GM23338 (cell line): Measurements from ENCODE around the gene C4orf17. TPM values are rescaled to one million over a fixed set of nuclear protein-coding genes. Genes with fewer than 3 reads are reported as not detected.

ENCODE experiments used
- ATAC-seq: fragments of 200-7000 bp; cut with Tn5 transposase; 3 replicates; pipeline ENCODE4 v1.9.1; 2020
- DNase-seq: peaks from one replicate; pipeline ENCODE4 v3.0.0-alpha.2; 2015; ENCODE audit warnings: low spot score
- H2AFZ ChIP-seq: fragments of 200-600 bp; sonication (generic); 2 replicates; pipeline ENCODE4 v1.8.0; 2016; ENCODE audit warnings: antibody characterized with exemption, mild to moderate bottlenecking, moderate library complexity
- H3F3A ChIP-seq: fragments of 200-600 bp; sonication (generic); replicated peaks from 2 replicates; pipeline ENCODE4 v1.8.0; 2017; ENCODE audit warnings: antibody characterized with exemption, mixed run types, low read depth
- H3K27ac ChIP-seq: fragments of 200-600 bp; sonication (generic); 2 replicates; pipeline ENCODE4 v1.6.1; 2016; ENCODE audit warnings: low read depth
- H3K27me3 ChIP-seq: fragments of 200-600 bp; sonication (generic); 2 replicates; pipeline ENCODE4 v1.8.0; 2016; ENCODE audit warnings: mild to moderate bottlenecking, mixed run types, moderate library complexity; ENCODE audit not compliant: insufficient read depth
- H3K36me3 ChIP-seq: fragments of 200-600 bp; sonication (generic); 2 replicates; pipeline ENCODE4 v1.8.0; 2016; ENCODE audit warnings: mild to moderate bottlenecking; ENCODE audit not compliant: insufficient read depth
- H3K4me1 ChIP-seq: fragments of 200-600 bp; sonication (generic); 2 replicates; pipeline ENCODE4 v1.8.0; 2016; ENCODE audit warnings: mild to moderate bottlenecking, moderate library complexity; ENCODE audit not compliant: insufficient read depth
- H3K4me2 ChIP-seq: fragments of 200-600 bp; sonication (generic); 2 replicates; pipeline ENCODE4 v1.7.1; 2017; ENCODE audit warnings: mixed run types
- H3K4me3 ChIP-seq: fragments of 200-600 bp; sonication (generic); 2 replicates; pipeline ENCODE4 v1.6.1; 2016; ENCODE audit warnings: mixed run types
- H3K79me2 ChIP-seq: fragments of 200-600 bp; sonication (generic); replicated peaks from 2 replicates; pipeline ENCODE4 v1.8.0; 2017; ENCODE audit warnings: mild to moderate bottlenecking; ENCODE audit not compliant: insufficient read depth
- H3K9me2 ChIP-seq: fragments of 200-600 bp; sonication (generic); 2 replicates; pipeline ENCODE4 v1.8.0; 2017; ENCODE audit not compliant: insufficient read depth
- H4K20me1 ChIP-seq: fragments of 200-600 bp; sonication (generic); replicated peaks from 2 replicates; pipeline ENCODE4 v1.8.0; 2017; ENCODE audit warnings: mild to moderate bottlenecking; ENCODE audit not compliant: insufficient read depth
- H3K27ac Mint-ChIP-seq: 2 replicates; pipeline ENCODE4 v1.8.0; 2020; ENCODE audit warnings: inconsistent platforms, mild to moderate bottlenecking, moderate library complexity, mixed read lengths
- H3K27me3 Mint-ChIP-seq: 3 replicates; pipeline ENCODE4 v1.8.0; 2022; ENCODE audit warnings: low read depth, mild to moderate bottlenecking, moderate library complexity, mixed read lengths, inconsistent platforms; ENCODE audit not compliant: insufficient read depth, poor library complexity
- H3K36me3 Mint-ChIP-seq: 3 replicates; pipeline ENCODE4 v1.8.0; 2021; ENCODE audit warnings: low read depth, mild to moderate bottlenecking, inconsistent platforms, moderate library complexity, mixed read lengths
- H3K4me1 Mint-ChIP-seq: 3 replicates; pipeline ENCODE4 v1.8.0; 2020; ENCODE audit warnings: mild to moderate bottlenecking, inconsistent platforms, mixed read lengths
- H3K4me3 Mint-ChIP-seq: 3 replicates; pipeline ENCODE4 v1.8.0; 2021; ENCODE audit warnings: moderate library complexity, mild to moderate bottlenecking, inconsistent platforms, mixed read lengths
- H3K9me3 Mint-ChIP-seq: 3 replicates; pipeline ENCODE4 v1.8.0; 2020; ENCODE audit warnings: moderate library complexity, mild to moderate bottlenecking, inconsistent platforms, mixed read lengths
- JUNB ChIP-seq: IDR thresholded peaks from one replicate; pipeline ENCODE4 v1.6.1; 2016; ENCODE audit warnings: antibody characterized with exemption; ENCODE audit not compliant: unreplicated experiment
- NANOG ChIP-seq: IDR thresholded peaks from 2 replicates; pipeline ENCODE4 v1.6.1; 2016; ENCODE audit warnings: antibody characterized with exemption, borderline replicate concordance
- POLR2AphosphoS5 ChIP-seq: IDR thresholded peaks from 2 replicates; pipeline ENCODE4 v1.6.1; 2016; ENCODE audit warnings: antibody characterized with exemption, low read depth
- STAT1 ChIP-seq: IDR thresholded peaks from one replicate; pipeline ENCODE4 v1.6.1; 2016; ENCODE audit warnings: antibody characterized with exemption; ENCODE audit not compliant: unreplicated experiment
- polyA plus RNA-seq: library from polyadenylated mRNA; unstranded; fragments of >200 nt; fragmentation: Nextera tagmentation; extraction: Ambion mirVana; gene quantifications from 2 replicates; pipeline ENCODE4 v1.2.1, GENCODE V29; 2016
- total RNA-seq: library from RNA; depleted of rRNA; stranded (reverse); fragments of >200 nt; shearing (Covaris generic); gene quantifications from 2 replicates; pipeline ENCODE4 v1.2.3, GENCODE V29; 2014
- TF ChIP-seq, protein P1 (sequence below): IDR thresholded peaks from one replicate; pipeline ENCODE4 v1.6.1; 2018; ENCODE audit warnings: antibody characterized with exemption; ENCODE audit not compliant: unreplicated experiment
- TF ChIP-seq, protein P2 (sequence below), 2 experiments: fragments of 200-600 bp in 1 of 2; sonication (generic) in 1 of 2; conservative IDR thresholded peaks; 2 replicates each; pipeline versions ENCODE4 v1.5.1 to v1.6.1; 2016 to 2017; ENCODE audit warnings: antibody characterized with exemption in 2 of 2, low read depth in 2 of 2, mild to moderate bottlenecking in 2 of 2, moderate library complexity in 1 of 2
- TF ChIP-seq, protein P3 (sequence below): fragments of 250-450 bp; sonication (Bioruptor Pico); IDR thresholded peaks from 2 replicates; pipeline ENCODE4 v1.5.0; 2020; ENCODE audit warnings: mild to moderate bottlenecking, moderate library complexity

The C4orf17 gene
- total and polyA plus RNA-seq, 2 experiments from 2014 or later, result not detected

DNA sequence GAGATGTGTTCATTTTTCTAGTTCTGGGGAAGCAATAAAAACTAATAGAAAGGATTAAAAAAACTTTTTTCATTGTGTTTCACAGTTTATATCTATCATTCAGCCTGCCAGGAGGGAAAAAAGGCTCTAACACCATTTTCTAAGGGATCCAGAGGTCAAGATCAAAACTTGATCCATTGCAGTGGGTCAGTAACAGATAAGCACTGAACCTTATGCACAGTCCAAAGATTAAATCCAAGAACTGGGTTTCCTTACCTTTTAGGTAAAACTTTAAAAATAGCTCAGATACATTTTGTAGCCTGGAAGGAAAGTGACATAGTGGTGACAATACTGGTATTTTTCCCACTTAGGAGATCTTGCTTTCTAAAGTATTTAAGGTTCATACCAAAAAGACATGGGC is 76.5 kb downstream of the C4orf17 start:
- H3K4me1 ChIP-seq, result no peaks in the 10 kb centered on the region
- peaks cover 5% of the 10 kb centered on the region for H3K4me1 Mint-ChIP-seq
- H3K27ac Mint-ChIP-seq, result no peak overlapping the region
- H3K4me2 ChIP-seq, result no peak overlapping the region
- H3K9me3 Mint-ChIP-seq, result no peaks in the 10 kb centered on the region
- no peaks in the 10 kb centered on the region for H3K27me3 ChIP-seq
- H3K27ac ChIP-seq, result no peak overlapping the region
- H3K79me2 ChIP-seq, result no peaks in the 10 kb centered on the region
- no peaks in the 10 kb centered on the region for H3K9me2 ChIP-seq
- TF ChIP-seq NANOG, result no peak
- TF ChIP-seq, protein P1, sequence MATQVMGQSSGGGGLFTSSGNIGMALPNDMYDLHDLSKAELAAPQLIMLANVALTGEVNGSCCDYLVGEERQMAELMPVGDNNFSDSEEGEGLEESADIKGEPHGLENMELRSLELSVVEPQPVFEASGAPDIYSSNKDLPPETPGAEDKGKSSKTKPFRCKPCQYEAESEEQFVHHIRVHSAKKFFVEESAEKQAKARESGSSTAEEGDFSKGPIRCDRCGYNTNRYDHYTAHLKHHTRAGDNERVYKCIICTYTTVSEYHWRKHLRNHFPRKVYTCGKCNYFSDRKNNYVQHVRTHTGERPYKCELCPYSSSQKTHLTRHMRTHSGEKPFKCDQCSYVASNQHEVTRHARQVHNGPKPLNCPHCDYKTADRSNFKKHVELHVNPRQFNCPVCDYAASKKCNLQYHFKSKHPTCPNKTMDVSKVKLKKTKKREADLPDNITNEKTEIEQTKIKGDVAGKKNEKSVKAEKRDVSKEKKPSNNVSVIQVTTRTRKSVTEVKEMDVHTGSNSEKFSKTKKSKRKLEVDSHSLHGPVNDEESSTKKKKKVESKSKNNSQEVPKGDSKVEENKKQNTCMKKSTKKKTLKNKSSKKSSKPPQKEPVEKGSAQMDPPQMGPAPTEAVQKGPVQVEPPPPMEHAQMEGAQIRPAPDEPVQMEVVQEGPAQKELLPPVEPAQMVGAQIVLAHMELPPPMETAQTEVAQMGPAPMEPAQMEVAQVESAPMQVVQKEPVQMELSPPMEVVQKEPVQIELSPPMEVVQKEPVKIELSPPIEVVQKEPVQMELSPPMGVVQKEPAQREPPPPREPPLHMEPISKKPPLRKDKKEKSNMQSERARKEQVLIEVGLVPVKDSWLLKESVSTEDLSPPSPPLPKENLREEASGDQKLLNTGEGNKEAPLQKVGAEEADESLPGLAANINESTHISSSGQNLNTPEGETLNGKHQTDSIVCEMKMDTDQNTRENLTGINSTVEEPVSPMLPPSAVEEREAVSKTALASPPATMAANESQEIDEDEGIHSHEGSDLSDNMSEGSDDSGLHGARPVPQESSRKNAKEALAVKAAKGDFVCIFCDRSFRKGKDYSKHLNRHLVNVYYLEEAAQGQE, result no peak
- no peak for TF ChIP-seq STAT1
- TF ChIP-seq, protein P2, sequence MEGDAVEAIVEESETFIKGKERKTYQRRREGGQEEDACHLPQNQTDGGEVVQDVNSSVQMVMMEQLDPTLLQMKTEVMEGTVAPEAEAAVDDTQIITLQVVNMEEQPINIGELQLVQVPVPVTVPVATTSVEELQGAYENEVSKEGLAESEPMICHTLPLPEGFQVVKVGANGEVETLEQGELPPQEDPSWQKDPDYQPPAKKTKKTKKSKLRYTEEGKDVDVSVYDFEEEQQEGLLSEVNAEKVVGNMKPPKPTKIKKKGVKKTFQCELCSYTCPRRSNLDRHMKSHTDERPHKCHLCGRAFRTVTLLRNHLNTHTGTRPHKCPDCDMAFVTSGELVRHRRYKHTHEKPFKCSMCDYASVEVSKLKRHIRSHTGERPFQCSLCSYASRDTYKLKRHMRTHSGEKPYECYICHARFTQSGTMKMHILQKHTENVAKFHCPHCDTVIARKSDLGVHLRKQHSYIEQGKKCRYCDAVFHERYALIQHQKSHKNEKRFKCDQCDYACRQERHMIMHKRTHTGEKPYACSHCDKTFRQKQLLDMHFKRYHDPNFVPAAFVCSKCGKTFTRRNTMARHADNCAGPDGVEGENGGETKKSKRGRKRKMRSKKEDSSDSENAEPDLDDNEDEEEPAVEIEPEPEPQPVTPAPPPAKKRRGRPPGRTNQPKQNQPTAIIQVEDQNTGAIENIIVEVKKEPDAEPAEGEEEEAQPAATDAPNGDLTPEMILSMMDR (conservative IDR thresholded peaks at IDR 0.05; ENCODE audit: low read depth in 2 of 2), result no peak
- no peak for TF ChIP-seq JUNB
- TF ChIP-seq POLR2AphosphoS5, result no peak
- no peaks in the 10 kb centered on the region for H3K36me3 Mint-ChIP-seq
- no peaks in the 10 kb centered on the region for H3K27me3 Mint-ChIP-seq
- H3K4me3 ChIP-seq, result no peak overlapping the region
- DNase-seq, result no peak
- no peaks in the 10 kb centered on the region for H4K20me1 ChIP-seq
- no peaks in the 10 kb centered on the region for H3F3A ChIP-seq
- H2AFZ ChIP-seq, result no peak overlapping the region
- H3K4me3 Mint-ChIP-seq, result no peak overlapping the region
- ATAC-seq, result no peak
- H3K36me3 ChIP-seq, result no peaks in the 10 kb centered on the region

DNA sequence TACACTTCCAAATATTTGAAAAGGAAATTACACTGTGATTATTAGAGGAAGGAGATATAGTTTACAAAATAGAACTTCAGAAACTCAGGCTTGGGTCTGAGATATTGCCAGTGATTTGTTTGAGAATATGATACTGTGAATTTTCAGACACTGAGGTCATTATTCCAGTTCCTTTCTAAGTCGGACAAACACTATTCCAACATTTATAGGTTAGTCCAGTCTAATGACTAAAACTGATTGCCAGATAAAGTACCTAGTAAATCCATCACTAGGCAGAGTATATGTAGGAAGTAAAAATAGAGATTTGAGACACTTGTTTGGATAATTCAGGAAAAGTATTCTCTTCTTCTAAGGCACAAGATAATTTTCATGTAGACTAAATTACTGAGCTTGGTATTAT is 77.0 kb downstream of the C4orf17 start:
- Histone ChIP-seq H3K79me2 (no peaks in the 10 kb centered on the region), H3K4me1 (no peaks in the 10 kb centered on the region), H4K20me1 (no peaks in the 10 kb centered on the region), H3K9me2 (no peaks in the 10 kb centered on the region), H3K27me3 (no peaks in the 10 kb centered on the region), H2AFZ (no peak overlapping the region), H3K4me3 (no peak overlapping the region), H3F3A (no peaks in the 10 kb centered on the region), H3K36me3 (no peaks in the 10 kb centered on the region), H3K27ac (no peak overlapping the region), H3K4me2 (no peak overlapping the region)
- Mint-ChIP-seq H3K36me3 (no peaks in the 10 kb centered on the region), H3K4me1 (peaks cover 5% of the 10 kb centered on the region), H3K27me3 (no peaks in the 10 kb centered on the region), H3K27ac (no peak overlapping the region), H3K4me3 (no peak overlapping the region), H3K9me3 (no peaks in the 10 kb centered on the region)
- ATAC-seq (no peak), DNase-seq (no peak)
- TF ChIP-seq, protein P3, sequence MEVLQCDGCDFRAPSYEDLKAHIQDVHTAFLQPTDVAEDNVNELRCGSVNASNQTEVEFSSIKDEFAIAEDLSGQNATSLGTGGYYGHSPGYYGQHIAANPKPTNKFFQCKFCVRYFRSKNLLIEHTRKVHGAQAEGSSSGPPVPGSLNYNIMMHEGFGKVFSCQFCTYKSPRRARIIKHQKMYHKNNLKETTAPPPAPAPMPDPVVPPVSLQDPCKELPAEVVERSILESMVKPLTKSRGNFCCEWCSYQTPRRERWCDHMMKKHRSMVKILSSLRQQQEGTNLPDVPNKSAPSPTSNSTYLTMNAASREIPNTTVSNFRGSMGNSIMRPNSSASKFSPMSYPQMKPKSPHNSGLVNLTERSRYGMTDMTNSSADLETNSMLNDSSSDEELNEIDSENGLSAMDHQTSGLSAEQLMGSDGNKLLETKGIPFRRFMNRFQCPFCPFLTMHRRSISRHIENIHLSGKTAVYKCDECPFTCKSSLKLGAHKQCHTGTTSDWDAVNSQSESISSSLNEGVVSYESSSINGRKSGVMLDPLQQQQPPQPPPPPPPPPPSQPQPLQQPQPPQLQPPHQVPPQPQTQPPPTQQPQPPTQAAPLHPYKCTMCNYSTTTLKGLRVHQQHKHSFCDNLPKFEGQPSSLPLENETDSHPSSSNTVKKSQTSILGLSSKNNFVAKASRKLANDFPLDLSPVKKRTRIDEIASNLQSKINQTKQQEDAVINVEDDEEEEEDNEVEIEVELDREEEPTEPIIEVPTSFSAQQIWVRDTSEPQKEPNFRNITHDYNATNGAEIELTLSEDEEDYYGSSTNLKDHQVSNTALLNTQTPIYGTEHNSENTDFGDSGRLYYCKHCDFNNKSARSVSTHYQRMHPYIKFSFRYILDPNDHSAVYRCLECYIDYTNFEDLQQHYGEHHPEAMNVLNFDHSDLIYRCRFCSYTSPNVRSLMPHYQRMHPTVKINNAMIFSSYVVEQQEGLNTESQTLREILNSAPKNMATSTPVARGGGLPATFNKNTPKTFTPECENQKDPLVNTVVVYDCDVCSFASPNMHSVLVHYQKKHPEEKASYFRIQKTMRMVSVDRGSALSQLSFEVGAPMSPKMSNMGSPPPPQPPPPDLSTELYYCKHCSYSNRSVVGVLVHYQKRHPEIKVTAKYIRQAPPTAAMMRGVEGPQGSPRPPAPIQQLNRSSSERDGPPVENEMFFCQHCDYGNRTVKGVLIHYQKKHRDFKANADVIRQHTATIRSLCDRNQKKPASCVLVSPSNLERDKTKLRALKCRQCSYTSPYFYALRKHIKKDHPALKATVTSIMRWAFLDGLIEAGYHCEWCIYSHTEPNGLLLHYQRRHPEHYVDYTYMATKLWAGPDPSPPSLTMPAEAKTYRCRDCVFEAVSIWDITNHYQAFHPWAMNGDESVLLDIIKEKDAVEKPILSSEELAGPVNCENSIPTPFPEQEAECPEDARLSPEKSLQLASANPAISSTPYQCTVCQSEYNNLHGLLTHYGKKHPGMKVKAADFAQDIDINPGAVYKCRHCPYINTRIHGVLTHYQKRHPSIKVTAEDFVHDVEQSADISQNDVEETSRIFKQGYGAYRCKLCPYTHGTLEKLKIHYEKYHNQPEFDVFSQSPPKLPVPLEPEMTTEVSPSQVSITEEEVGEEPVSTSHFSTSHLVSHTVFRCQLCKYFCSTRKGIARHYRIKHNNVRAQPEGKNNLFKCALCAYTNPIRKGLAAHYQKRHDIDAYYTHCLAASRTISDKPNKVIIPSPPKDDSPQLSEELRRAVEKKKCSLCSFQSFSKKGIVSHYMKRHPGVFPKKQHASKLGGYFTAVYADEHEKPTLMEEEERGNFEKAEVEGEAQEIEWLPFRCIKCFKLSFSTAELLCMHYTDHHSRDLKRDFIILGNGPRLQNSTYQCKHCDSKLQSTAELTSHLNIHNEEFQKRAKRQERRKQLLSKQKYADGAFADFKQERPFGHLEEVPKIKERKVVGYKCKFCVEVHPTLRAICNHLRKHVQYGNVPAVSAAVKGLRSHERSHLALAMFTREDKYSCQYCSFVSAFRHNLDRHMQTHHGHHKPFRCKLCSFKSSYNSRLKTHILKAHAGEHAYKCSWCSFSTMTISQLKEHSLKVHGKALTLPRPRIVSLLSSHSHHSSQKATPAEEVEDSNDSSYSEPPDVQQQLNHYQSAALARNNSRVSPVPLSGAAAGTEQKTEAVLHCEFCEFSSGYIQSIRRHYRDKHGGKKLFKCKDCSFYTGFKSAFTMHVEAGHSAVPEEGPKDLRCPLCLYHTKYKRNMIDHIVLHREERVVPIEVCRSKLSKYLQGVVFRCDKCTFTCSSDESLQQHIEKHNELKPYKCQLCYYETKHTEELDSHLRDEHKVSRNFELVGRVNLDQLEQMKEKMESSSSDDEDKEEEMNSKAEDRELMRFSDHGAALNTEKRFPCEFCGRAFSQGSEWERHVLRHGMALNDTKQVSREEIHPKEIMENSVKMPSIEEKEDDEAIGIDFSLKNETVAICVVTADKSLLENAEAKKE, result no peak
- TF ChIP-seq, protein P1, result no peak
